SU-DHL-6 (cell line): ENCODE data around the gene HNRNPLL.

ENCODE experiments used
- H2AFZ ChIP-seq: fragments of 200-600 bp; sonication (generic); 2 replicates; pipeline ENCODE4 v1.6.1; 2014; ENCODE audit warnings: low read depth, mild to moderate bottlenecking, moderate library complexity, mixed read lengths, antibody characterized with exemption, low read length; ENCODE audit not compliant: severe bottlenecking
- H3F3A ChIP-seq: fragments of 200-600 bp; shearing (Covaris generic); 2 replicates; pipeline ENCODE4 v1.6.0; 2016; ENCODE audit warnings: antibody characterized with exemption, mild to moderate bottlenecking; ENCODE audit not compliant: insufficient read depth
- H3K27ac ChIP-seq: fragments of 200-600 bp; sonication (generic); 2 replicates; pipeline ENCODE4 v1.5.1; 2016; ENCODE audit warnings: low read depth, mild to moderate bottlenecking, low read length, moderate library complexity, mixed read lengths
- H3K27me3 ChIP-seq: fragments of 200-600 bp; sonication (generic), shearing (Covaris generic); 2 replicates; pipeline ENCODE4 v1.6.0; 2014; ENCODE audit warnings: mild to moderate bottlenecking, low read length
- H3K36me3 ChIP-seq: fragments of 200-600 bp; sonication (generic); 2 replicates; pipeline ENCODE4 v1.6.1; 2014; ENCODE audit warnings: mild to moderate bottlenecking, low read length, mixed read lengths
- H3K4me2 ChIP-seq: fragments of 300-600, 200-600 bp; shearing (Covaris generic), sonication (generic); 2 replicates; pipeline ENCODE4 v1.6.0; 2014; ENCODE audit warnings: low read length, low read depth, mild to moderate bottlenecking; ENCODE audit not compliant: poor library complexity, severe bottlenecking
- H3K4me3 ChIP-seq: fragments of 200-600 bp; sonication (generic); 2 replicates; pipeline ENCODE4 v1.5.1; 2014; ENCODE audit warnings: antibody characterized with exemption, low read length, mild to moderate bottlenecking, mixed read lengths; ENCODE audit not compliant: insufficient read depth, poor library complexity, severe bottlenecking
- H3K79me2 ChIP-seq: fragments of 200-600 bp; sonication (generic); 2 replicates; pipeline ENCODE4 v1.6.1; 2014; ENCODE audit warnings: mild to moderate bottlenecking, low read length, moderate library complexity; ENCODE audit not compliant: insufficient read depth
- H3K9ac ChIP-seq: fragments of 200-600 bp; sonication (generic); 2 replicates; pipeline ENCODE4 v1.7.0; 2014; ENCODE audit warnings: mild to moderate bottlenecking, low read length
- H3K9me2 ChIP-seq: fragments of 200-600 bp; sonication (generic); replicated peaks from 2 replicates; pipeline ENCODE4 v1.6.1; 2014; ENCODE audit warnings: low read length; ENCODE audit not compliant: insufficient read depth
- H3K9me3 ChIP-seq: fragments of 200-600 bp; sonication (generic); 2 replicates; pipeline ENCODE4 v1.6.1; 2014; ENCODE audit warnings: low read length, mixed read lengths; ENCODE audit not compliant: insufficient read depth
- H4K20me1 ChIP-seq: fragments of 200-600 bp; sonication (generic); 2 replicates; pipeline ENCODE4 v1.6.1; 2014; ENCODE audit warnings: low read depth, mild to moderate bottlenecking, antibody characterized with exemption, low read length, moderate library complexity, mixed read lengths
- EZH2phosphoT487 ChIP-seq: fragments of 200-600 bp; sonication (generic), shearing (Covaris generic); conservative IDR thresholded peaks from 2 replicates; pipeline ENCODE4 v1.6.1; 2018; ENCODE audit warnings: mild to moderate bottlenecking, antibody characterized with exemption, low read length, moderate library complexity, mixed read lengths
- TF ChIP-seq, protein P1 (sequence below): fragments of 200-600 bp; sonication (generic); IDR thresholded peaks from one replicate; pipeline ENCODE4 v1.5.1; 2017; ENCODE audit warnings: antibody characterized with exemption, mild to moderate bottlenecking, low read length, moderate library complexity; ENCODE audit not compliant: insufficient read depth, poor library complexity, severe bottlenecking

The HNRNPLL gene

GRCh38 chr2:38598991-38599295 lies 3.8 kb downstream of the HNRNPLL start:
- Histone ChIP-seq H3K9ac (no peak overlapping the region), H3K4me2 (no peak overlapping the region), H3K9me2 (no peaks in the 10 kb centered on the region), H3K27me3 (no peaks in the 10 kb centered on the region), H3K79me2 (no peaks in the 10 kb centered on the region), H3F3A (peaks cover 12% of the 10 kb centered on the region), H4K20me1 (no peaks in the 10 kb centered on the region), H3K4me3 (no peak overlapping the region), H3K36me3 (no peaks in the 10 kb centered on the region), H3K9me3 (no peaks in the 10 kb centered on the region), H3K27ac (no peak overlapping the region), H2AFZ (no peak overlapping the region)
- no peak for TF ChIP-seq EZH2phosphoT487
- TF ChIP-seq, protein P1, sequence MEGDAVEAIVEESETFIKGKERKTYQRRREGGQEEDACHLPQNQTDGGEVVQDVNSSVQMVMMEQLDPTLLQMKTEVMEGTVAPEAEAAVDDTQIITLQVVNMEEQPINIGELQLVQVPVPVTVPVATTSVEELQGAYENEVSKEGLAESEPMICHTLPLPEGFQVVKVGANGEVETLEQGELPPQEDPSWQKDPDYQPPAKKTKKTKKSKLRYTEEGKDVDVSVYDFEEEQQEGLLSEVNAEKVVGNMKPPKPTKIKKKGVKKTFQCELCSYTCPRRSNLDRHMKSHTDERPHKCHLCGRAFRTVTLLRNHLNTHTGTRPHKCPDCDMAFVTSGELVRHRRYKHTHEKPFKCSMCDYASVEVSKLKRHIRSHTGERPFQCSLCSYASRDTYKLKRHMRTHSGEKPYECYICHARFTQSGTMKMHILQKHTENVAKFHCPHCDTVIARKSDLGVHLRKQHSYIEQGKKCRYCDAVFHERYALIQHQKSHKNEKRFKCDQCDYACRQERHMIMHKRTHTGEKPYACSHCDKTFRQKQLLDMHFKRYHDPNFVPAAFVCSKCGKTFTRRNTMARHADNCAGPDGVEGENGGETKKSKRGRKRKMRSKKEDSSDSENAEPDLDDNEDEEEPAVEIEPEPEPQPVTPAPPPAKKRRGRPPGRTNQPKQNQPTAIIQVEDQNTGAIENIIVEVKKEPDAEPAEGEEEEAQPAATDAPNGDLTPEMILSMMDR: no peak

DNA sequence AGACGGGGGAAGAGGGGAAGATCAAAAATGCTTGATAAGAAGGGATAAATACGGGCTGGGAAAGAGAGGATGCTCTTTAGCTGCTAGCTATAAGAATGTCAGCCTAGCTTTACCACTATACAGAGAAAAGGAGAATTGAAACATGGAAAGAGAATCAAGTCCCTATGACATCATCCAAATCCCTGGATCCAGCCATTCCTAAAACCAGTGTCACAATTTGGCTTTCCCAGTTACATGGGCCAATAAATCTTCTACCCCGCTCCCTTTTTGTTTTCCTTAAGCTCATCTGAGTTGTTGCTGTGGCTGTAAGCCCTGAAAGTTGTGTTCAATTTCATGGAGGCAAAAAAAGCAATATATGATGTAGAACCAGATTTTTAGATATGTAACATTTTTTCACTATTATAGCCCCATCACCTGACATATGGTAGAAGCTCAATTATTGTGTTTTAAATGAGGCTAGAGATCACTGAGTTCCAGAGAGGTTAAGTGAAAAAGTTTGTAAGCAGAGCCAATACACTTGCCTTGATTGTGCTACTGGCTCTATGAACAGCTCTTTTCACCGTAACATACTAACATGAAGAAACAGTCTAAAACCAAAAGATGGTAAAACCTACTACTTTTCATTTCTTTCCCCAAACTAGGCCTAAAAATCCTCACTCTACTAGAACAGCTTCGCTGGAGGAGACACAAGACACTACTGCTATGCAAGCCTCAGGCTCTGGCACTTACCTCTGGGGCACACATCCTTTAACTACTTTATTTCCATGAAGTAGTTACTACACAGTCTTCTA lies 4.3 kb downstream of the HNRNPLL start:
- no peak overlapping the region for H3K4me2 ChIP-seq

GRCh38 chr2:38597115-38597514 lies 5.6 kb downstream of the HNRNPLL start:
- Histone ChIP-seq H3K9ac (no peak overlapping the region), H3F3A (peaks cover 12% of the 10 kb centered on the region), H3K79me2 (no peaks in the 10 kb centered on the region), H3K4me3 (no peak overlapping the region), H3K27ac (no peak overlapping the region), H2AFZ (no peak overlapping the region), H3K27me3 (no peaks in the 10 kb centered on the region), H4K20me1 (no peaks in the 10 kb centered on the region; the same call in 1 of the 2 replicates), H3K4me2 (no peak overlapping the region), H3K9me3 (no peaks in the 10 kb centered on the region), H3K36me3 (no peaks in the 10 kb centered on the region), H3K9me2 (no peaks in the 10 kb centered on the region)
- TF ChIP-seq EZH2phosphoT487: no peak
- TF ChIP-seq, protein P1: no peak

More for the DNA sequence above, 4.3 kb downstream of the HNRNPLL start:
- Histone ChIP-seq H3K36me3 (no peaks in the 10 kb centered on the region), H3K27me3 (no peaks in the 10 kb centered on the region), H3K79me2 (no peaks in the 10 kb centered on the region), H3K27ac (no peak overlapping the region), H3K9me3 (no peaks in the 10 kb centered on the region), H4K20me1 (no peaks in the 10 kb centered on the region), H3F3A (peaks cover 12% of the 10 kb centered on the region), H3K9ac (no peak overlapping the region), H3K9me2 (no peaks in the 10 kb centered on the region), H3K4me3 (no peak overlapping the region), H2AFZ (no peak overlapping the region)
- TF ChIP-seq, protein P1: no peak
- no peak for TF ChIP-seq EZH2phosphoT487
